GM21528 (cell line): Measurements from ENCODE around the gene TRMT10B.
"Not testable (repeated sequence)": the region's sequence is repeated elsewhere in the genome, so short reads cannot be mapped to it uniquely, and the experiment has no call there.

Source experiments
- ATAC-seq: cut with Tn5 transposase; IDR thresholded peaks from one replicate; pipeline ENCODE4 v1.9.1; 2021; ENCODE audit warnings: mild to moderate bottlenecking, moderate library complexity; ENCODE audit not compliant: unreplicated experiment, low FRiP score

The TRMT10B gene

GRCh38 chr9:37749129-37749528 is 4.5 kb upstream of the TRMT10B start:
- no peak for ATAC-seq

GRCh38 chr9:37751186-37751585 is 2.4 kb upstream of the TRMT10B start:
- no peak for ATAC-seq

GRCh38 chr9:37751704-37752103 is 1.9 kb upstream of the TRMT10B start:
- not testable (repeated sequence) for ATAC-seq

- ATAC-seq: not testable (repeated sequence)
Measured at GRCh38 chr9:37752112-37752511, 1.5 kb upstream of the TRMT10B start.

GRCh38 chr9:37752642-37753488 is 740 bp upstream of the TRMT10B start:
- no peak for ATAC-seq

- no peak for ATAC-seq
Measured at GRCh38 chr9:37758747-37759146, 5.1 kb downstream of the TRMT10B start.

GRCh38 chr9:37760416-37761161 is 7.0 kb downstream of the TRMT10B start:
- no peak for ATAC-seq

GRCh38 chr9:37761511-37761910 is 7.9 kb downstream of the TRMT10B start:
- no peak for ATAC-seq

- not testable (repeated sequence) for ATAC-seq
Measured at GRCh38 chr9:37765263-37765662, 11.7 kb downstream of the TRMT10B start.

- no peak for ATAC-seq
Measured at GRCh38 chr9:37769306-37769705, 15.7 kb downstream of the TRMT10B start.

GRCh38 chr9:37769995-37770394 is 16.4 kb downstream of the TRMT10B start:
- no peak for ATAC-seq

- no peak for ATAC-seq
Measured at GRCh38 chr9:37775216-37775919, 21.8 kb downstream of the TRMT10B start.

- ATAC-seq: no peak
Measured at GRCh38 chr9:37776328-37776727, 22.7 kb downstream of the TRMT10B start.

- ATAC-seq: no peak
Measured at GRCh38 chr9:37778534-37778933, 24.9 kb downstream of the TRMT10B start.

- no peak for ATAC-seq
Measured at GRCh38 chr9:37784291-37784615, 30.6 kb downstream of the TRMT10B start.

GRCh38 chr9:37784616-37785483 is 31.2 kb downstream of the TRMT10B start, which contains the start of gene EXOSC3:
TSS of gene EXOSC3 (minus strand) at chr9:37785064. CDS start at chr9:37785044, 20 bp downstream.
- peak; percentile 87 for ATAC-seq

GRCh38 chr9:37787059-37787458 is 33.5 kb downstream of the TRMT10B start:
- no peak for ATAC-seq

- ATAC-seq: no peak
Measured at GRCh38 chr9:37788332-37788731, 34.7 kb downstream of the TRMT10B start.

GRCh38 chr9:37790096-37790495 is 36.5 kb downstream of the TRMT10B start:
- ATAC-seq: no peak

- no peak for ATAC-seq
Measured at GRCh38 chr9:37792122-37792521, 38.5 kb downstream of the TRMT10B start.
